GM12878 (cell line): ENCODE data around the gene HSPA12B. TPM values are rescaled to one million over a fixed set of nuclear protein-coding genes. Genes with fewer than 3 reads are reported as not detected.
"Not testable (repeated sequence)": the region's sequence is repeated elsewhere in the genome, so short reads cannot be mapped to it uniquely, and the experiment has no call there.

Experiments used
- ATAC-seq: fragments of 200-7000 bp; cut with Tn5 transposase; 3 replicates; pipeline ENCODE4 v1.9.1; 2020; ENCODE audit warnings: mild to moderate bottlenecking, moderate library complexity
- BruUV-seq: library from RNA; stranded (reverse); fragments of 400-500 nt; replicated peaks from 2 replicates; lab custom pipeline; 2021; lab: Mats Ljungman, UMichigan
- CTCF ChIA-PET: fragments of 300-600 bp; sonication (Branson Sonifier 250); formaldehyde crosslinking; extraction: SDS; loops from one replicate; lab custom pipeline; 2021; ENCODE audit warnings: inconsistent platforms; lab: Yijun Ruan, JAX
- POLR2A ChIA-PET: fragments of 350-600 bp; formaldehyde crosslinking; extraction: SDS; loops from one replicate; lab custom pipeline; 2021; ENCODE audit warnings: inconsistent platforms; lab: Charles Lee
- RAD21 ChIA-PET: fragments of 300-600 bp; sonication (Branson Sonifier 250); formaldehyde crosslinking; loops from one replicate; lab custom pipeline; 2023; ENCODE audit warnings: antibody characterized with exemption; ENCODE audit not compliant: unreplicated experiment; lab: Charles Lee
- SMC1A ChIA-PET: fragments of 300-600 bp; sonication (Branson Sonifier 250); formaldehyde crosslinking; loops from one replicate; lab custom pipeline; 2023; ENCODE audit not compliant: unreplicated experiment, uncharacterized antibody; lab: Charles Lee
- DNase-seq: peaks from one replicate; pipeline ENCODE4 v3.0.0-alpha.2; 2011; ENCODE audit warnings: low read depth, low spot score
- FAIRE-seq: peaks from 3 replicates; lab custom pipeline; 2011; peaks lifted over from hg19 to GRCh38; lab: Jason Lieb, UNC
- H2AFZ ChIP-seq: 2 replicates; pipeline ENCODE4 v1.6.0; 2011; ENCODE audit warnings: low read depth, low read length, control low read depth; ENCODE audit not compliant: control insufficient read depth
- H3K27ac ChIP-seq: 2 replicates; pipeline ENCODE4 v1.5.1; 2011; ENCODE audit warnings: control low read depth; ENCODE audit not compliant: control insufficient read depth, insufficient read depth
- H3K27me3 ChIP-seq, 2 experiments: replicated peaks in 1 of 2; 2 replicates each; pipeline versions ENCODE4 v1.6.0 to v1.6.1; 2011; ENCODE audit warnings: low read length in 1 of 2; ENCODE audit not compliant: control insufficient read depth in 2 of 2, insufficient read depth in 2 of 2
- H3K36me3 ChIP-seq, 2 experiments: 2 replicates each; pipeline ENCODE4 v1.5.1; 2011; ENCODE audit warnings: low read length in 1 of 2; ENCODE audit not compliant: control insufficient read depth in 2 of 2, insufficient read depth in 2 of 2
- H3K4me1 ChIP-seq: 2 replicates; pipeline ENCODE4 v1.6.1; 2011; ENCODE audit warnings: mild to moderate bottlenecking, low read length, moderate library complexity, mixed read lengths; ENCODE audit not compliant: control insufficient read depth, insufficient read depth
- H3K4me2 ChIP-seq: 2 replicates; pipeline ENCODE4 v1.6.0; 2011; ENCODE audit warnings: control low read depth; ENCODE audit not compliant: control insufficient read depth, insufficient read depth
- H3K4me3 ChIP-seq: fragments of 200-600 bp; sonication (generic); 2 replicates; pipeline ENCODE4 v1.5.1; 2016
- H3K79me2 ChIP-seq: 2 replicates; pipeline ENCODE4 v1.6.0; 2011; ENCODE audit warnings: low read length; ENCODE audit not compliant: control insufficient read depth, insufficient read depth
- H3K9ac ChIP-seq: 2 replicates; pipeline ENCODE4 v1.8.0; 2011; ENCODE audit warnings: low read length, control low read depth, mixed read lengths; ENCODE audit not compliant: control insufficient read depth, insufficient read depth
- H3K9me3 ChIP-seq: replicated peaks from 3 replicates; pipeline ENCODE4 v1.5.1; 2011; ENCODE audit warnings: mild to moderate bottlenecking, low read length; ENCODE audit not compliant: control insufficient read depth, insufficient read depth
- H4K20me1 ChIP-seq: 2 replicates; pipeline ENCODE4 v1.6.0; 2011; ENCODE audit not compliant: control insufficient read depth, insufficient read depth
- CTCF ChIP-seq, 3 experiments: IDR thresholded peaks in 2 of 3; conservative IDR thresholded peaks in 1 of 3; 2 replicates each; pipeline ENCODE4 v1.5.1; 2011; ENCODE audit warnings: low read depth in 3 of 3, low read length in 3 of 3, mild to moderate bottlenecking in 3 of 3, control low read depth in 2 of 3, moderate library complexity in 2 of 3, inconsistent platforms in 1 of 3, mixed read lengths in 1 of 3; ENCODE audit not compliant: control insufficient read depth in 2 of 3, insufficient read depth in 1 of 3; ENCODE audit errors: extremely low read depth in 1 of 3
- HDGF ChIP-seq: fragments of 450-650 bp; IDR thresholded peaks from 2 replicates; pipeline ENCODE4 v1.6.1; 2016; ENCODE audit warnings: antibody characterized with exemption
- PKNOX1 ChIP-seq: fragments of 450-650 bp; IDR thresholded peaks from 2 replicates; pipeline ENCODE4 v1.6.1; 2016; ENCODE audit warnings: mild to moderate bottlenecking
- YBX1 ChIP-seq: fragments of 450-650 bp; IDR thresholded peaks from 2 replicates; pipeline ENCODE4 v1.6.1; 2016; ENCODE audit warnings: antibody characterized with exemption
- WGBS: methylation state at CpG from one replicate; pipeline ENCODE4 v1.1.6; 2016; ENCODE audit warnings: low lambda C conversion rate; ENCODE audit not compliant: insufficient replicate concordance, insufficient coverage; ENCODE audit errors: missing lambda C conversion rate; 5-methylcytosine and 5-hydroxymethylcytosine counted together
- in situ Hi-C: fragments of 300-500 bp; cut with MboI; formaldehyde crosslinking; loops from 9 replicates; pipeline ENCODE4 v1.14.3; 2018; ENCODE audit warnings: mixed read lengths
- intact Hi-C: fragments of 100-400 bp; cut with micrococcal nuclease; formaldehyde crosslinking; loops from one replicate; pipeline ENCODE4 v1.14.2; 2022; ENCODE audit not compliant: unreplicated experiment
- polyA plus RNA-seq, 11 experiments: library from polyadenylated mRNA; depleted of rRNA in 4 of 11; unstranded in 6 of 11; stranded (reverse) in 5 of 11; fragments of >200 nt; fragmentation: Nextera tagmentation in 4 of 11; fragmentation: Illumina TruSeq in 1 of 11; extraction: Ambion mirVana in 4 of 11; extraction: Trizol in 1 of 11; gene quantifications; 1 replicate in 1 of 11; 2 replicates in 10 of 11; pipeline versions ENCODE4 v1.2.1 to v1.2.3, GENCODE V29; 2011 to 2016; ENCODE audit warnings: inconsistent platforms in 2 of 11, missing spikeins in 2 of 11, low read depth in 1 of 11
- total RNA-seq, 4 experiments: library from RNA; depleted of rRNA in 3 of 4; stranded (reverse); fragments of >200 nt in 3 of 4; fragmentation: Illumina TruSeq in 1 of 4; extraction: Trizol in 1 of 4; gene quantifications; 2 replicates each; pipeline versions ENCODE4 v1.2.1 to v1.2.3, GENCODE V29; 2013 to 2021

The HSPA12B gene
- total and polyA plus RNA-seq, 10 of the 15 experiments (the other 5 are each of a cell fraction or from before 2014, with no cell fraction given): 0.08 TPM; not detected in 9

- Histone ChIP-seq H3K4me1 (peaks cover 17% of the 10 kb centered on the region), H3K4me3 (no peak overlapping the region), H3K27ac (no peak overlapping the region), H3K27me3 (no peaks in the 10 kb centered on the region), H3K79me2 (peaks cover 14% of the 10 kb centered on the region), H4K20me1 (no peaks in the 10 kb centered on the region), H2AFZ (no peak overlapping the region), H3K9ac (no peak overlapping the region), H3K9me3 (no peaks in the 10 kb centered on the region), H3K36me3 (no peaks in the 10 kb centered on the region), H3K4me2 (no peak overlapping the region)
- FAIRE-seq (no peak), ATAC-seq (no peak), DNase-seq (no peak)
- intact Hi-C loops: loop anchor here (5.0 to 10.0 kb wide), 2 partner anchors 226 to 294 kb away; partner anchors contain the start of gene RNF24
- ChIA-PET POLR2A (interaction anchor here (0.8 to 1.2 kb wide), 3 partner anchors 30 to 73 kb away, joined by 3 read pairs; partner anchors contain the start of gene AP5S1), RAD21 (interaction anchor here (1.8 to 5.2 kb wide), 4 partner anchors 11 to 66 kb away, joined by 5 to 31 read pairs (median 8); partner anchors contain the start of genes ADISSP and AP5S1), SMC1A (interaction anchor here (1.1 to 4.6 kb wide), 4 partner anchors 31 to 221 kb away, joined by 3 to 43 read pairs (median 4); partner anchors contain the start of gene AP5S1), CTCF (interaction anchor here (0.6 to 4.8 kb wide), 8 partner anchors 9 to 220 kb away, joined by 3 to 85 read pairs (median 6); partner anchors contain the start of gene AP5S1)
- TF ChIP-seq PKNOX1 (peak; percentile 32), HDGF (0 out of 2 replicates have a peak, but pooled peaks have one; percentile 35), CTCF (IDR thresholded peaks at IDR 0.05 in 2 of 3, conservative IDR thresholded peaks at IDR 0.05 in 1 of 3; ENCODE audit: control insufficient read depth in 2 of 3, extremely low read depth in 1 of 3, insufficient read depth in 1 of 3, low read depth in 3 of 3, low read length in 3 of 3) (no peak), YBX1 (no peak)
- in situ Hi-C loops: no loop called here
- BruUV-seq: no TSS peak
- 2% methylated on average over 4 of the region's 4 CpGs for WGBS
Measured at GRCh38 chr20:3788685-3789155, 56.2 kb downstream of the HSPA12B start.

GRCh38 chr20:3789201-3789600 is 56.7 kb downstream of the HSPA12B start:
- 59% methylated on average over 4 of the region's 4 CpGs for WGBS
- CTCF ChIA-PET: interaction anchor here (2.1 to 4.8 kb wide), 3 partner anchors 30 to 65 kb away, joined by 4 to 85 read pairs (median 8); partner anchors contain the start of gene AP5S1
- ATAC-seq, in situ Hi-C loops, H3K4me2 ChIP-seq, DNase-seq, FAIRE-seq, H4K20me1 ChIP-seq, H2AFZ ChIP-seq, H3K4me3 ChIP-seq, BruUV-seq, H3K9ac ChIP-seq, H3K36me3 ChIP-seq, H3K9me3 ChIP-seq, H3K27me3 ChIP-seq, H3K27ac ChIP-seq: not testable (repeated sequence)
- SMC1A ChIA-PET: interaction anchor here (1.1 to 4.6 kb wide), 3 partner anchors 31 to 66 kb away, joined by 4 to 43 read pairs (median 5); partner anchors contain the start of gene AP5S1
- intact Hi-C loops: loop anchor here (5.0 to 10.0 kb wide), 2 partner anchors 226 to 293 kb away; partner anchors contain the start of gene RNF24
- RAD21 ChIA-PET: interaction anchor here (1.8 to 5.2 kb wide), 4 partner anchors 10 to 65 kb away, joined by 5 to 31 read pairs (median 8); partner anchors contain the start of genes ADISSP and AP5S1
- POLR2A ChIA-PET: interaction anchor here (0.7 to 1.2 kb wide), 4 partner anchors 25 to 74 kb away, joined by 3 read pairs; partner anchors contain the start of gene AP5S1
- Histone ChIP-seq H3K79me2 (peaks cover 14% of the 10 kb centered on the region), H3K4me1 (peaks cover 17% of the 10 kb centered on the region)

GRCh38 chr20:3794168-3794567 is 61.7 kb downstream of the HSPA12B start:
- DNase-seq, POLR2A ChIA-PET, ATAC-seq, H3K9me3 ChIP-seq, BruUV-seq, RAD21 ChIA-PET, H3K4me2 ChIP-seq, SMC1A ChIA-PET, CTCF ChIA-PET, H4K20me1 ChIP-seq, H3K9ac ChIP-seq, H3K36me3 ChIP-seq, H2AFZ ChIP-seq, FAIRE-seq, H3K4me3 ChIP-seq, H3K27me3 ChIP-seq, H3K27ac ChIP-seq, in situ Hi-C loops: not testable (repeated sequence)
- Histone ChIP-seq H3K4me1 (peaks cover 22% of the 10 kb centered on the region), H3K79me2 (peaks cover 15% of the 10 kb centered on the region)
- WGBS: 22% methylated on average over 3 of the region's 3 CpGs
- intact Hi-C loops: loop anchor here (2.0 kb wide), 1 partner anchor 53 kb away; the partner anchor contains the start of gene MAVS
